ENCODE data around the gene RFK. TPM values are rescaled to one million over a fixed set of nuclear protein-coding genes. Genes with fewer than 3 reads are reported as not detected.

Gene RFK
- total RNA-seq, 1 donor from 2014 or later = 38.0 TPM

DNA sequence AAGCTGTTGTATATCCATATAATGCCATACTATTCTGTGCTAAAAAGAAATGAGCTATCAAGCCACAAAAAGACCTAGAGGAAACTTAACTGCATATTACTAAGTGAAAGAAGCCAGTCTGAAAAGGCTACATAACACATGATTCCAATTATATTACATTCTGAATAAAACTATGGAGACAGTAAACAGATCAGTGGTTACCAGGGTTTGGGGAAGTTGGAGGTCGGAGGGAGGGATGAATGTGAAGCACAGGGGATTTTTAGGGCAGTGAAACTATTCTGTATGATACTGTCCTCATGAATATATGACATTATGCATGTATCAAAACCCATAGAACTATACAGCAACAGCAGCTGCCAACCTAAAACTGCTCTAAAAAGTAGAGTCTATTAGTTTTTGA, 5.6 kb upstream of the RFK start:
- H3K27me3 ChIP-seq (ENCODE audit: control insufficient read depth, insufficient read depth, low read length) = no peaks in the 10 kb centered on the region
- no peak overlapping the region for H3K4me3 ChIP-seq (ENCODE audit: low read depth, low read length)
- no peak for DNase-seq (ENCODE audit: low read depth)
- no peaks in the 10 kb centered on the region for H3K36me3 ChIP-seq (ENCODE audit: control insufficient read depth, insufficient read depth, low read length)
- TF ChIP-seq, protein P1, sequence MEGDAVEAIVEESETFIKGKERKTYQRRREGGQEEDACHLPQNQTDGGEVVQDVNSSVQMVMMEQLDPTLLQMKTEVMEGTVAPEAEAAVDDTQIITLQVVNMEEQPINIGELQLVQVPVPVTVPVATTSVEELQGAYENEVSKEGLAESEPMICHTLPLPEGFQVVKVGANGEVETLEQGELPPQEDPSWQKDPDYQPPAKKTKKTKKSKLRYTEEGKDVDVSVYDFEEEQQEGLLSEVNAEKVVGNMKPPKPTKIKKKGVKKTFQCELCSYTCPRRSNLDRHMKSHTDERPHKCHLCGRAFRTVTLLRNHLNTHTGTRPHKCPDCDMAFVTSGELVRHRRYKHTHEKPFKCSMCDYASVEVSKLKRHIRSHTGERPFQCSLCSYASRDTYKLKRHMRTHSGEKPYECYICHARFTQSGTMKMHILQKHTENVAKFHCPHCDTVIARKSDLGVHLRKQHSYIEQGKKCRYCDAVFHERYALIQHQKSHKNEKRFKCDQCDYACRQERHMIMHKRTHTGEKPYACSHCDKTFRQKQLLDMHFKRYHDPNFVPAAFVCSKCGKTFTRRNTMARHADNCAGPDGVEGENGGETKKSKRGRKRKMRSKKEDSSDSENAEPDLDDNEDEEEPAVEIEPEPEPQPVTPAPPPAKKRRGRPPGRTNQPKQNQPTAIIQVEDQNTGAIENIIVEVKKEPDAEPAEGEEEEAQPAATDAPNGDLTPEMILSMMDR (IDR thresholded peaks at IDR 0.05; ENCODE audit: insufficient read depth, low read length, poor library complexity, severe bottlenecking) = no peak

DNA sequence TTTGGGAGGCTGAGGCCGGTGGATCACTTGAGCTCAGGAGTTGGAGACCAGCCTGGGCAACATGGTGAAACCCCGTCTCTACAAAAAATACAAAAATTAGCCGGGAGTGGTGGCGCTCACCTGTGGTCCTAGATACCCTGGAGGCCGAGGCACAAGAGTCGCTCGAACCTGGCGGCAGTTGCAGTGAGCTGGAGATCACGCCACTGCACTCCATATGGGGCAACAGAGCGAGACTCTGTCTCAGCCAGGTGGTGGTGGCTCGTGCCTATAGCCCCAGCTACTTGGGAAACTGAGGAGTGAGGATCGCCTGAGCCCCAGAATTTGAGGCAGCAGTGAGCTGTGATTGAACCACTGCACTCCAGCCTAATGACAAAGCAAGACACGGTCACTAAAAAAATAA, 2.4 kb upstream of the RFK start:
- no peaks in the 10 kb centered on the region for H3K27me3 ChIP-seq (ENCODE audit: control insufficient read depth, insufficient read depth, low read length)
- H3K4me3 ChIP-seq (ENCODE audit: low read depth, low read length) = no peak overlapping the region
- no peak for DNase-seq (ENCODE audit: low read depth)
- no peaks in the 10 kb centered on the region for H3K36me3 ChIP-seq (ENCODE audit: control insufficient read depth, insufficient read depth, low read length)
- TF ChIP-seq, protein P1 (IDR thresholded peaks at IDR 0.05; ENCODE audit: insufficient read depth, low read length, poor library complexity, severe bottlenecking) = no peak

DNA sequence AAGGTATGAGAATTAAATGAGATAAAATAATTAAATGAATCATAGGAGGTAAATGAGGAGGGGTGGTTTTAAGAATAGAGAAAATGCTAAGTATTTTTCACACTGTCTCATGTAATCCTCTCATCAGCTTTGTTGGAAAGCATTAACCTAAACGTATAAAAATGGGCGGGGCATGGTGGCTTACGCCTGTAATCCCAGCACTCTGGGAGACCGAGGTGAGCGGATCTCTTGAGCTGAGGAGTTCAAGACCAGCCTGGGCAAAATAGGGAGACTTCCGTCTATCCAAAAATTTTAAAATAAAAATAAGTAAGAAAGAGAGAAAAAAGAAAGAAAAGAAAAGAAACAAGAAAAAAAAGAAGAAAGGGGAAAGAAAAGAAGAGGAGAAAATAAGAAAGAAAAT, 1.9 kb upstream of the RFK start:
- no peak for DNase-seq (ENCODE audit: low read depth)
- H3K36me3 ChIP-seq (ENCODE audit: control insufficient read depth, insufficient read depth, low read length) = no peaks in the 10 kb centered on the region
- no peaks in the 10 kb centered on the region for H3K27me3 ChIP-seq (ENCODE audit: control insufficient read depth, insufficient read depth, low read length)
- TF ChIP-seq, protein P1 (IDR thresholded peaks at IDR 0.05; ENCODE audit: insufficient read depth, low read length, poor library complexity, severe bottlenecking) = no peak
- H3K4me3 ChIP-seq (ENCODE audit: low read depth, low read length) = no peak overlapping the region

DNA sequence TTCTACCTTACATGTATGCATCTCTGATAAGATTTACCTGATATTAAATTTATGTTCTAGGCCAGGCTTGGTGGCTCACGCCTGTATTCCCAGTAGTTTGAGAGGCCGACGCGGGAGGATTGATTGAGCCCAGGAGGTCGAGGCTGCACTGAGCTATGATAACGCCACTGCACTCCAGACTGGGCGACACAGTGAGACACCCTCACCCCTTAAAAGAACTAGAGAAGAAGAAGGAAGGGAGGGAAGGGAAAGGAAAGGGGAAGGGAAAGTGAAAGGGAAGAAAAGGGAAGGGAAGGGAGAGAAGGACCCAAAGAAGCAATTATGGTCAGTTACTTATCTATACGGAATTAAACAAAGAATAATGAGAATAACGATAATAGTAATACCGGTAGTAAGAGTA, 1.2 kb upstream of the RFK start:
- no peak for DNase-seq (ENCODE audit: low read depth)
- no peak overlapping the region for H3K4me3 ChIP-seq (ENCODE audit: low read depth, low read length)
- TF ChIP-seq, protein P1 (IDR thresholded peaks at IDR 0.05; ENCODE audit: insufficient read depth, low read length, poor library complexity, severe bottlenecking) = no peak
- no peaks in the 10 kb centered on the region for H3K36me3 ChIP-seq (ENCODE audit: control insufficient read depth, insufficient read depth, low read length)
- no peaks in the 10 kb centered on the region for H3K27me3 ChIP-seq (ENCODE audit: control insufficient read depth, insufficient read depth, low read length)

DNA sequence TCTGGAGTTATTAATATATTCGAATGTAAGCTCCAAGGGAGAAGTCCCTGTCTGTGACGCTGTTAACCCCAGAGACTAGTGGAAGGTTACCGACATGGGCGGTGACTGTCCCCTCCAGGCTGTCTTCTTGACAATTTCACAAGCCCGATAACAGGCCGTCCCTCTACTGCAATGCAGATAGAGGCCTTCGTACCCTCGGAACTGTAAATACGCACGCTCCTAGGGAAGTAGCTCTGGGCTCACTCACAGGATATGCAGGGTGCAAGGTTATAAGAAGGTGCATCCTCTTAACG, 680 bp upstream of the RFK start:
- no peaks in the 10 kb centered on the region for H3K36me3 ChIP-seq (ENCODE audit: control insufficient read depth, insufficient read depth, low read length)
- peak overlapping the region; percentile 82 for H3K4me3 ChIP-seq (ENCODE audit: low read depth, low read length)
- no peaks in the 10 kb centered on the region for H3K27me3 ChIP-seq (ENCODE audit: control insufficient read depth, insufficient read depth, low read length)
- DNase-seq (ENCODE audit: low read depth) = no peak
- TF ChIP-seq, protein P1 (IDR thresholded peaks at IDR 0.05; ENCODE audit: insufficient read depth, low read length, poor library complexity, severe bottlenecking) = no peak

DNA sequence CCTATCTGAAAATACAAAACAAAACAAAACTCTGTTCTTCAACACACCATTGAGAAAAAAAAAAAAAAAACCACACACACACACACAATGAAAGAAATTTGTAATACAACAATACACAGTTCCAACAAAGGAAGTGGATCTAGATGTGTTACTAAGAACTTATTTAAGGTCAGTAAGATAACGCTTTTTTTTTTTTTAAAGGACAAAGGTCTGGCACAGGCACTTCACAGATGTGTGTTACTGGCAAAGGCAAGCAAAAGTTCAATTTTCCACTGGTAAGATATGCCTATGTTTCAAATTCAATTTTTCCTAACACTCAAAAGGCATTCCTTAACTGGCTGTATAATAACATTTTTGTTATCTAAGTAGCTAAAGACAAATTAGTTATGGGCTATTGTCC, 3.6 kb downstream of the RFK start:
- Histone ChIP-seq H3K36me3 (ENCODE audit: control insufficient read depth, insufficient read depth, low read length) (no peaks in the 10 kb centered on the region), H3K4me3 (ENCODE audit: low read depth, low read length) (no peak overlapping the region), H3K27me3 (ENCODE audit: control insufficient read depth, insufficient read depth, low read length) (no peaks in the 10 kb centered on the region)
- TF ChIP-seq, protein P1 (IDR thresholded peaks at IDR 0.05; ENCODE audit: insufficient read depth, low read length, poor library complexity, severe bottlenecking) = no peak
- no peak for DNase-seq (ENCODE audit: low read depth)

Measured in kidney epithelial cell (primary cell).